ENCODE measurements around the gene FLT1.

Gene FLT1

DNA sequence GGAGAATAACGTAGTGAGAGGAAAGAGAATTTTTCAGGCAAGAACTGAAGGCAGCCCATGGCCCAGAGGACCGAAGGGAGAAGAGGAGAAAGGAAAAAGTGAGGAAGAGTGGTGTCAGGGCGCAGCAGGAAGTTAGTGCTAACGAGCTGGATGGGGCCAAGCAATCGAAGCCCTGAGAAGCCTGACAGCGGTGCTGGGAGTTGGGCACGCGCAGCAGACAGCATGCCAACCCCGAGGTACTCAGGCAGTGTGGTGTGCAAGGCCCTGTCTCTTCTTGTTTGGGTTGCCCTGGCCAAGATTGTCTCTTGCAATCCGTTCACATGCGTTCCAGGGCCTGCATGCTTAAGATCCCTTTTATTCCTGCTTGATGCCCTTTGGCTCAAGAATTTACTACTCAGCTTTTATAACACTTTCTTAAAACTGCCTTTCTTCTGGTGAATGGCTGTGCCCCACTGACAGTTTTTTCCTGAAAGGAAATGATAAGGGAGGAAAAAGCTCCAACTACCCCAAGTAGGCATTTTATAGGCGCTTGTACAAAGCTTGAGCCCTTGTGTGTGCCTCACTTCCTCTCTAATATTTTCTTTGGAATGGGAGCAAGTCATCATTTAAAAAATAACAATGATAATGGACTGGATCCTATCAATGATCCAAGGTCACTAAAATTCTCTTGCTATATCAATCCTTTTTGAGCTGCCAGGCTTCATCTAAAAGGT lies 115.4 kb downstream of the FLT1 start:
- TF ChIP-seq, protein P1, sequence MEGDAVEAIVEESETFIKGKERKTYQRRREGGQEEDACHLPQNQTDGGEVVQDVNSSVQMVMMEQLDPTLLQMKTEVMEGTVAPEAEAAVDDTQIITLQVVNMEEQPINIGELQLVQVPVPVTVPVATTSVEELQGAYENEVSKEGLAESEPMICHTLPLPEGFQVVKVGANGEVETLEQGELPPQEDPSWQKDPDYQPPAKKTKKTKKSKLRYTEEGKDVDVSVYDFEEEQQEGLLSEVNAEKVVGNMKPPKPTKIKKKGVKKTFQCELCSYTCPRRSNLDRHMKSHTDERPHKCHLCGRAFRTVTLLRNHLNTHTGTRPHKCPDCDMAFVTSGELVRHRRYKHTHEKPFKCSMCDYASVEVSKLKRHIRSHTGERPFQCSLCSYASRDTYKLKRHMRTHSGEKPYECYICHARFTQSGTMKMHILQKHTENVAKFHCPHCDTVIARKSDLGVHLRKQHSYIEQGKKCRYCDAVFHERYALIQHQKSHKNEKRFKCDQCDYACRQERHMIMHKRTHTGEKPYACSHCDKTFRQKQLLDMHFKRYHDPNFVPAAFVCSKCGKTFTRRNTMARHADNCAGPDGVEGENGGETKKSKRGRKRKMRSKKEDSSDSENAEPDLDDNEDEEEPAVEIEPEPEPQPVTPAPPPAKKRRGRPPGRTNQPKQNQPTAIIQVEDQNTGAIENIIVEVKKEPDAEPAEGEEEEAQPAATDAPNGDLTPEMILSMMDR (IDR thresholded peaks at IDR 0.05): no peak

DNA sequence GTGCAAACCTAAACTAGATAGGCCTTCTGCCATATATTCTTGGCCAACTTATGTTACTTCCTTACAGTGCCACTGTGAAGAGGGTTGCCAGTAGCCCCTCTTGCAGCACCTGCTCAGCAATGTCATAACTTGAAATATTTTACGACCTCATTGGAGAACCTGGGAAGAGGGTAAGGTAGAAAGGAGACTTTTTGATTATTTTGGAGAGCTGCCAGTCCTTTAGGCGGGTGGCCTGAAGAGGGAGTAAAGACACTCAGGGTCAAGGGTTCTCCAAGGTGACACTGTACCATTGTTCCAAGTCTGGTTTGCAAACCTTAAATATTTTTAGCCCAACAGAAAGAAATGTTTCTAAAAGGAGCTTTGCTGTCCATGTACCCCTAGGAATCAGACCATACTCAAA lies 118.3 kb downstream of the FLT1 start:
- TF ChIP-seq, protein P1 (IDR thresholded peaks at IDR 0.05): no peak

DNA sequence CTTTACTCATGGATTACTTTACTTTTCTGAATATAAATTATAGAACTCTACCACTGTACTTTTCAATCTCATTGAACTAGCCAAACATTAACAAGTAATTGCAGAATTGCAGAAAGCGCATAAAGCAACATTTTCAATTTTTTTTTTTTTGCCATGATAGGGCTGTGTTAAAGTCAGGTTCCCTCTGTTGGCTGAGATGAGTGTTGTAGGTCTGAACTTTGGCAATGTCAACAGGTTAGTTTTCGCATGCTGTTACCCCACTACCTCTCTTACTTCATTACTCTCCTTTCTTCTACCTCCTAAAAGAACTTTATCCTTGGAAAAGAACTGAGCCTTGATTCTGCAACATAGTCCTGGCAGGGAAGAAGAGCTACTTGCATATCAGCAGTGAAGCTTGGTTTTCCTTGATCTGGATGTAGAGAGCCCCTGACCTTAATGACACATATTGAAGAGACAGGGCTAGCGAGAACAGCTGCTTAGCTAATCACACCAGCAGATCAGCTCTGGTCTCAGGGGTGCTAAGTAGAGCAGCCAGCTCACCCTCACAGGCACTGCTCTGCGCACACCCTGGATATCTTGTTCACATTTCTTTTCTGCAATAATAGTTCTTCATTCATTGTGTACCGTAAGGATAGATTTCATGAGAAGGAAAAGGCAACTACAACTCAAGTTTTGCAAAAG lies 119.5 kb downstream of the FLT1 start:
- TF ChIP-seq, protein P1 (IDR thresholded peaks at IDR 0.05): no peak

DNA sequence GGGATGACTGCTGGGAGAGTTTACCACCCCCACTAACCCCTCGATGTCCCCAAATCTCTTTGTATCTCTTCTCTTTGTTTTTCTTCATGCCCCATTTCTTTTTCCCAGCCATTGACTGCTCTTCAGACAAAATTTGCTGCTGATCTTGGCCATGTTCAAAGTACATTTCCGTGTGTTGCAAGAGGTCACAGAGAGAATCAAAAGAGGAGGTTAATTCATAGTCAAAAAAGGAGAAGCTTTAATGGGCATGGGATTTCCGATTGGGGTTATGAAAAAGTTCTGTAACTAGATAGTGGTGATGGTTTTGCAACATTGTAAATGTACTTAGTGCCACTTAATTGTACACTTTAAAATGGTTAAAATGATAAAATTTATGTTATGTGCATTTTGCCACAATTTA lies 121.1 kb downstream of the FLT1 start:
- TF ChIP-seq, protein P1 (IDR thresholded peaks at IDR 0.05): no peak

- TF ChIP-seq, protein P1 (IDR thresholded peaks at IDR 0.05): no peak
Observed at GRCh38 chr13:28370448-28370847, 124.5 kb downstream of the FLT1 start.

- TF ChIP-seq, protein P1 (IDR thresholded peaks at IDR 0.05): no peak
Observed at GRCh38 chr13:28358708-28359107, 136.2 kb downstream of the FLT1 start.

- TF ChIP-seq, protein P1 (IDR thresholded peaks at IDR 0.05): no peak
Observed at GRCh38 chr13:28357911-28358433, 137.0 kb downstream of the FLT1 start.
